GM18502 (cell line): ENCODE data around the gene MEDAG.

Experiments
- ATAC-seq: cut with Tn5 transposase; IDR thresholded peaks from one replicate; pipeline ENCODE4 v1.9.1; 2021; ENCODE audit warnings: mild to moderate bottlenecking; ENCODE audit not compliant: unreplicated experiment, poor library complexity

The MEDAG gene

DNA sequence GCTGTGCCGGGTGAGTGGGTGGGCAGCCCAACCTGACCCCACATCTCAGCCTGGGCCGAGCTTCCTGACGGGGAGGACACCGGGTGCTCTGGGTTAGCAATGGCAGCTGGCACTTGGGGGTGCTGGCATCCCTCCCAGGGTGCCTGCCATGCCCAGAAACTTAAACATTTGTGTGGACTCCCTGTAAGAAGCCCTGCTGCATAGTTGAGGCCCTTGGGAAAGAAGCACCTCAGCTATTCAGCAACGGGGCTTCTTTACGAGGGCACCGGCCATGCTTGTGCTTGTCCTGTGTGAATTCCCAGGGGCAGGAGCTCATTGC is 33.8 kb upstream of the MEDAG start:
- ATAC-seq = no peak

DNA sequence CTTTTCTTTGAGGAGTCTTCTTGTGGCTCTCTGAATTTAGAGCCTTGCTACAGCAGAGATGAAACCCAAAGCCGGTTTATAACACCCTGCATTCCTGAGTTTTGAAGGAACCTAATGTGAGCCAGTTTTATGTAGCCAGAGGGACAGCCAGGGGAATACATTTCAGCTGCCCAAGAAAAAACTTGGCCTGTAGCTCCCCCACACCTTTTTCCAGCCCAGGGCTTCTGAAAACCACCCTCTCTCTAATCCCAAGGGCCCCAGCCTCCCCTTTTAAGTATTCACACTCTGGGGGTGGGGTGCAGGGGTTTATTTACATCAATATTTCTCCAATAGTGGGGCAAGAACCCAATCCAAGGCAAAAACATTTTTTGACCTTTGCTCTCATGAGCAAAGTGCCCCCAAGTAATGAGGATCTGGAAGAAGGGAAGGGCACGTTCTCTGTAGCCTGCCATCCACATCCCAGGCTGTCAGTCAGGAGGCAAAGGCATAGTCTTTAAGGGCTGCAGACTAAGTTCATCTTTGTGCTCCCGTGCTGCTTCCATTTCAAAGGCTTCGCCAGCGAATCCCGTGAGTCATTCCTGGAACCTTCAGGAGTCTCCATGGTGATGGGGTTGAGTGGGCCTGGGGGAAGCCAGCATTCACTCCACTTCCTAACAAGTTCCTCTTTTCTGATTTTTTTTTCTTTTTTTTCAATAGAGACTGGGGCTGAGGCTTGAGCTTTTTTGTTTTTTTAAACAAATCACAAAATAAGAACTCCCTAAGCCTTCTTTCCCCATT is 33.2 kb upstream of the MEDAG start:
- ATAC-seq = no peak

DNA sequence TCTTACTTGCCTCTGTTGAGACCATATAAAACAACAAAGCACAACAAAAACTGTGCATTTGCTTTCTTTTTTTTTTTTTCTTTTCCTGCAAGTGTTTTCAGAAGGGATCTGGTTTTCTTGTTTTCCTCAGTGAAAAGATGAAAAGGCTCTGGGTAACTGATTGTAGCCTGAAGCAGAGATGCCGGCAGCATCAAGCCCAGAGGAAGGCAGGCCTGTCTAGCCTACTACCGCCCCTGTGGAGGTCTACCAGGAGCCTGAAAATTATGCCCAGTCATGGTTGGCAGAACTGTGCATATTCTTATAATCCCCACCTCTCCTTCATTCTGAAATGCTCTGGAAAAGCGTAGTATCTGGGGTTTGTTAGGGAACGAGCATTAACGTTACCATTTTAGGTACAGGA is 32.6 kb upstream of the MEDAG start:
- no peak for ATAC-seq

DNA sequence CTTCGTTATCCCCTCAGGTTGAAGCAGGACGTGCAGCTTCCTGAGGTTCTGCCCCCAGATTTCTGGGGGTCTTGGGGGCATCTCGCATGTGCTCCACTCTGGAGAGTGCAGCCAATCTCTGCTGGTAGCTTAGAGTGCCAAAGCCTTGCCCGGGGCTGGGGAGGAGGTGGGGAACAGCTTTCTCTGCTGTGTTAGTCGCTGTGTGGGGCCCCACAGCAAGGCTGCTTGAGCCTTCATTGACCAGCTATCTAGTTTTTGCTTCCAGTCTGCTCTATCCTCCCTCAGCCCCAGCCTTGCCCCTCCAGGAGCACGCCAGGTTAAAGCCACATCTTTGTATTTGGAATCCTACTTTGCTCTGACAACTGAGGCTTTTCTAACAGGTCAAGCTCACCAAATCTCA is 32.0 kb upstream of the MEDAG start:
- no peak for ATAC-seq

DNA sequence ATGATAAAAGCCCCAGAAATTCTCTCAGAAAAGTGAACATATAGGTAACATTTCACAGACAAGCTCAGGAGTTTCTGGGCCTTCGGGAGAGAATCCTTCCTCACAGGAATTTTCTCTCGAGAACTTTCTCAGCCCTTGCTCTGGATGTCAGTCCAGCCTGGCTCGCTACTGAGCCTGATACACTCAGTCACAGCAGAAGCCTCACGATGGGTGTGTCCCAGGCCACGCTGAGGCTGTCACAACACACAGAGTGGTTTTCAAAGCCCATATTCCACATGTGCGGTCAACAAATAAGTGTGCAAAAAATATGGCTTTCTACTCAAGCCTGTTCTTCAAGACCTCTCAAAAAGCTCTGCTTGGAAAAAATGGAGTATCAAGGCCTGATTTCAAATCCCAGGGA is 31.5 kb upstream of the MEDAG start:
- ATAC-seq = no peak

DNA sequence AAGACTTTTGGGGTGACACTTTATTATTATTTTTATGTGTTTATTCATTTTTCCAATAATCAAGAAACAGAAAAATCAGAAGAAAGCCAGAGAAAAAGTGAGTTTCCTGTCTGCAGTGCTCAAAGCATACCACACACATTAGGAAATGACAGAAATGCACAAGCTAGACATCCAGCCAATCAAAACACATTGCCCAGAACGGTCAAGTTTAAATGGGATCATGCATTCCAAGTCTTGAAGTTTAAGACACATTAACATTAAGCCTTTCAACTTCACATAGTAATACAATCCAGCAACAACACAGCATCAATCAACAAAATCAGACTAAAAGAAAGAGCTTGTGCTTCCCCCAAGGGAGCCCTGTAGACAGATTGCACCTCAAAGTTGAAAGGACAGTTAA is 28.7 kb upstream of the MEDAG start:
- ATAC-seq = no peak

DNA sequence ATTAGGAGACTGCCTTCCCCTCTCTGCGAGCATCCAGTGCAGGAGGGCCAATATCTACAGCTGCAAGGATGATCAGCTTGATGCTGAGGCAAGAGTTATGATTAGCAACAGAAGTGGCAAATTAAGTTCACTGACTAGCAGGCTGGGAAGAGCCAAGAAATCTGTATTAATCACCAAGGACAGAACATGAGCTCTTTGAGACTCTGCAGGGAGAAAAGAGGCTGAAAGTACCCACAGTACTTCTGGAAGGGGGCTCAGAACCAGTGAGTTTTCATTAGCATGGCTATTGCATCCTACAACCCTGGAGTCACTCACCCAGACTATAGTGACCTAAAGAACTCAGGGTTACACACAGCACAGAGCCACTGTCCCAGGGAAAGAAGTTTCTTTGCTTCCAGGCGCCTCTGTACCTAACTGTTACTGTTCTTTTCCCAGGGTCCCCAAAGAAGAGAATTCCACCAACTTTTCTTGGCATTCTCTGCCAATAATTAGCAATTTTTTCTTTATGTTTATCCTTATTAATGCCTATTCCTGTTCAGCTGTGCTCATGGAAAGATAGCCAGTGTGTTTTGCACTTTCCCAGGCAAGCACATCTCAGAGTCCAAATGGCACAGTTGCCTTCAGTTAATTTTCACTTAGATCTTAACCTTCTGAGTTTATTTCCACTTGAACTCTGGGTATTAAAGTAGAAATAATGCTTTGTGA is 25.8 kb upstream of the MEDAG start:
- ATAC-seq = no peak

DNA sequence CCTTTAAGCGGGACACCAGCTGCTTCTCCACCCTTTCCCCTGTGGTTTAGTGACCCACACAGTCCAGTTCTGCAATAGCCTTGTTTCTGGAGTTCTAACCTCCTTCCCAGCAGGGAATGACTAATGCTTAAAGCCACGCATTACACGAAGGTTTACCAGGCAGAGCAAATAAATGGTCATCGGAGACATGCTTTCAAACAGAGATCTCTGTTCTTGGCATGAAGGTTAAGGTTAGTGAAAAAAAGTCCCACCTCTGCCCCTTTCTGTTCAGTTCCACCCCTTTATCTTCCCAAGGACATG is 25.3 kb upstream of the MEDAG start:
- no peak for ATAC-seq

DNA sequence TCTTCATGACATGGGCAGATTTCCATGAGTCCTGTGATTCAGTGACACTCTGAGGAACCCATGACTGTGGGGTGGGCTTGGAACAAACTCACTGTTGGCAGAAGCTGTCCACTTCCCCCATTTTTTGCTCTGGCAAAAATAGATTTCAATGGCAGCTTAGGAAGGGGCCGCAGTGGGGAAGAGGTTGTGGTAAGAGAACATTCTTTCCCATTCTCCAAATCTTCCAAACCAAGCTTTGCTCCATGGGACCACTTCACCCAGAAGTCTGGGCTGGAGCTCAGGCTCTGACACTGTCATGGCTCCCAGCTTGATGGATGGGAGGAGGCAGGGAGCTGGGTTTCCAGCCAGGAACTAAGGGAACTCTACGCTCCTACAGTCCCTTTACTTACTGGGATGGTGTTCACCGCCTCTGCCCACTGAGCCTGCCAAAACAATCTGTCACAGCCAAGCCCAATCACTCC is 24.9 kb upstream of the MEDAG start:
- ATAC-seq = no peak

DNA sequence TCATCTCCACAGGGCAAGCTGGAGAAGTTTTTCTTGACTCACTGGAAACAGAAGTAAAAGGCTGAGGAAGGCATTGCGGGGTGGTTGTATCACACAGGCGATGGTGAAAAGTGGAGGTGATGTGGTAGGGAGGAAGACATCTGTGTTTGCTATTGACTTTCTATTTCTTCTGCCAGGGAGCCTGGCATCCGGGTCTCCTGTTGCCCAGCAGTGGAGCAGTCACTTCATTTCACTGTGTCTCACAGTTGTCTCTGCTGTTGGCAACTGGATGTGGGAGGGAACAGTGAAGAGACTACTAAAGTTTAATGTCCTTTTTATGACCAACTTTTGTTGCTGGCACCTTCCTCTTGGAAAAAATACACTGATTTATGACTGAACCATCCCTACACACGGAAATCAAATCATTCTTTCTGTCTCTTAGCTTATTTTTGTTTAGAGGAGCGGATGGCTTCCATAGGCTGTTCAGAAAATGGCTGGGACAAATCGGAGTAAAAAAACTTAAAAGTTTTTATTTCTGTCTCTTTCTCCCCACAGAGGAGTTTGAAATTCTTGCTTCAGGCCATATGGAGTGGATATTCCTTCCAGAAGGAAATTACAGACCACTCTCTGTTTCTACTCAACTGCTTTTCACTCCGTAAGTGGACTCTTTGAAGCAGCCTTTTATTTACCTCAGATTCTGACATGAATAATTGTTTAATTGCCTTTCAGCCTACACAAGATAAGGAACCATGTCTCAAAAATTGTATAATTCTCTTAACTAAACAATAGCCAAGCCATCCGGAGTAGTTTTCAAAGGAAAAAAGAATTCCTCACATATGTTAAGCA is 23.8 kb upstream of the MEDAG start:
- ATAC-seq = no peak

DNA sequence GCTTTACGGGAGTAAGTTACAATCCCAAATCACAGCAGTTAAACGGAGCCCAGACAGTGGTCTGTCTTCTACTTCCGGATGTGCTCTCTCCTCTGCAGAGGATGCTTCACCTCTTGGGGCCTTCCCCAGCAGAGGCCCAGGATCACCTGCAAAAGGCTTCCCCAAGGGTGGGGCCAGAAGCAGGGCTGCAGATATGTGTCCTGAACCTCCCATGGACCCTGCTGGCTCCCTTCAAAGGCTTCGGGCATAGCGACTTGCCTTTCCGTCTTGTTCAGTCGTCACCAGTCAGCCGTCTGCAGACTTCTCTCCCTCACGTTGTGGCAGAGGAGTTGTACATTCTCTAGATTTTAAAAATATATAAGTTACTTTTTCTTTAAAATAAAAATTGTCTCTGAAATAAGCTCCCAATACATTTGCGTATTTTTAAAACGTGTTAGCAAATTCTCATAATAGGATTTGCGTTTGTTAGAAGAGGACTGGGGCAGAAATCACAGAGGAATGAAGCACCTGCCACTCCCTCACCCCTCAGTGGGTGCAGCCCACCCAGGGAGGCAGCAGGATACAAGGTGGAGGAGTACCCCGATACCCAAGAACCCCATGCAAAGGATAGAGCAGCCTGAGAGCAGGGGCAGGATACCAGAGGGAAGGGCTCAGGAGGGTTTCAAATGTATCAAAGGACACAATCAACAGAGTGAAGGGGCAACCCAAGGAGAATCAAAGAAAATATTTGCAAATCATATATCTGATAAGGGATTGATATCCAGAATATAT is 22.9 kb upstream of the MEDAG start:
- no peak for ATAC-seq

DNA sequence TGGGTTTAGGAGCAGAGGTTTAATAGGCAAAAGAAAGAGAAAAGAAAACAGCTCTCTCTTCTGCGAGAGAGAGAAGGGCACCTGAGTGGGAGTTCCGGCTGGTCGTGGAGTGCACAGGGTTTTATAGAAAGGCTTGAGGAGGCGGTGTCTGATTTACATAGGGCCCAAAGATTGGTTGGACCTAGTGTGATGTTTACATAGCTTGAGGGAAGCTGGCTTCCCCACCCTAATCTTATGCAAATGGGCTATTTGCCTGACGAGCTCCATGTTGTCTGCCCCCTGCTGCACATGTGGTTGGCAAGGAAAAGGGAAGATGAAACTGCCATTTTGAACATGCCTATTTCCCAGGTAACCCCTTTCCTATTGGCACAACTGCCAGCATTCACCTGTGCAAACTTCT is 21.5 kb upstream of the MEDAG start:
- no peak for ATAC-seq

DNA sequence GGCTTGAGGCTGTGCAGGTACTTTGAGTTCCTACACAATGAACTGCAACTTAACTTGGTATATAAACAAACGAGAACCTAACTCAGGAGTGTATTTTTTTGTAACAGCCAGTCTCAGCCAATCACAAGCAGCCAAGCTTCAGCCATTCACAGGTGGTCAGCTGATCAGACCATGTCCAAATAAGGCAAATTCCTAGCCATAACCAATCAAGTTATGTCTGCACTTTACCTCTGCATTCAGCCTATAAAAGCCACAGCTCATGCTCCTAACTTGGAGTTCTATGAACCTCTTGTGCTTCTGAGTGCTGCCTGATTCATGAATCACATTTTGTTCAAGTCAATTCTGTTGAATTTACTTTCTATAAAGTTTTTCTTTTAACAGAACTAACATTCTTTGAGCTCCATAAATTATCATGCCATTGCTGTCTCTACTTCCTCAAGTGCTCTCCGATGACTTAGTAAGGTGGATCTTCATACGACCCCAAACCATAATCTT is 16.8 kb upstream of the MEDAG start:
- ATAC-seq = no peak

DNA sequence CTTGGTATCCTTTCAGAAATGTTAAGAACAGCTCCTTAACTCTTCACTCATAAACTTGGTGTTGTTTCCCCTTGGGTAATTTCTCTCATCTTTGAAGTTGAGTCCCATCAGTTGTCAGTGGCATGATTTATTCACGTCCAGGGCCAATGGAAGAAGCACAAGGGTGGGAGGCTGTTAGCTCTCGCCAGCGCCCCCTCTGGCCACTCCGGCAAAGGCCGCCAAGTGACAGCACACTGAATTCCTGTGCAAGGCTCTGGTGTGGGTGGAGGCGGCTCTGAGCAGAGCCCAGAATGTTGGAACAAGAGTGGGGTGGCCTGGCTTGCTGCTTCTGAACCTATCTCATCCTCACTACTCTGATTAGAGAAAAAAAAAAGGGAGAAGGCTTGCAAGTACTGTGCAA is 13.1 kb upstream of the MEDAG start:
- ATAC-seq = no peak

DNA sequence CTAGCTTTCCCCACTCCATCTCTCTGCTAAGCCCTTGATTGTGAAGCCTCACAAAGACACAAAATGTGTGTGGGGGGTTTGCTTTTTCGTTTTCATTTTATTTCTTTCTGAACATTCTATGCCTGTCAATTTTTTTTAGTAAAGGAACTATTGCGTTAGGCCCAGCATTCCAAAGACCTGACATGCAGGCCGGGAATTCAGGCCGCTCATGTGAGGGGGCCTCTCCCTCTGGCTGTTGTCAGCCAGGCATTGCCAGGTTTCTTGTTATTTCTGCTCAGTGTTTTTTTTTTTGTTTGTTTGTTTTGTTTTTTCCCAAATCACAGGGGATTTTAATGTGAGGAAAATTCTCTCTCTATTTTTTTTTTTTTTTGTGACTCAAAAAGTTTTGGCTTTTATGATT is 10.3 kb upstream of the MEDAG start:
- ATAC-seq = no peak

DNA sequence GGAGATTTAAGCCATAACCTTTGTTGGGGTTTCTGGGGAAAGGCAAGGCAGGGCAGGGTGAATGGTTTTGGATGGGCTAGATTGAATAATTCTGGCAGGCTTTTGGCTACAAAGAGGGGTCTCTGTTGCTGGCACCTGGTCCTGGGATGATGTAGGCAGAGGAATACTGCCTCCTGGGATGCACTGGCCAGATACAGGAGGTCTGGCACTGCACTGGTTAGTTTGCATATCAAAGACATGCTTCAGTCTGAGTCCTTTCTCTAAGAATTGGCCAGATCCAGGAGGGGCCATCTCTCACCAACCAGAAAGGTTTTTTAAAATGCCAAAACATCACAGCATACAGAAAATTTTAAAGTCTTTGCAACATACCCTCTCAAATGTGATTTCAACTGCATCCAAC is 8.0 kb upstream of the MEDAG start:
- ATAC-seq = no peak

DNA sequence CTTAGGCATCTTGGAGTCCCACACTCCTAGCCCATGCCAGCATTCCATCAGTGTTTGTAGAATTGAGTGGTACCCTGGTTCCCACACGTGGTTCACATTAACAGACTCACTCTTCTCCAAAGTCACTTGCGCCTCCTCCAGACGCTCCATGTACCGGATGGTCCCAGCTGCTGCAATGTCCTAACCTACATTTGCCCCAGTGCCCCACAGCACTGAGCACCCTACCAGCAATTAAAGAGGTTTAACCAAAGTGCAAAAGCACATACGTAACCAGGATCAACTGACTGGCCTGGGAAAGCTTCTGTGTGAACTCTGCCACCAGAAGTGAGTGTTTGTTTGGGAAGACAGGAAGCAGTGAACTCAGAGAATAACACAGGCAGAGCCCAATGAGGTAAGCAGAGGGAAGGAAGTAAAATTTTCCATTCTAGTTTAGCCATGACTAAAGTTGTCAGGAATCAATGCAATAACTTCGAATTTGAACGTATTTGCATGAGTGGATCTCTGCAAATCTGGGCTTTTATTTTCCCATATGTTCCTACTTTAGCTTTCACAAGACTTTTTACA is 7.3 kb upstream of the MEDAG start:
- ATAC-seq = no peak

DNA sequence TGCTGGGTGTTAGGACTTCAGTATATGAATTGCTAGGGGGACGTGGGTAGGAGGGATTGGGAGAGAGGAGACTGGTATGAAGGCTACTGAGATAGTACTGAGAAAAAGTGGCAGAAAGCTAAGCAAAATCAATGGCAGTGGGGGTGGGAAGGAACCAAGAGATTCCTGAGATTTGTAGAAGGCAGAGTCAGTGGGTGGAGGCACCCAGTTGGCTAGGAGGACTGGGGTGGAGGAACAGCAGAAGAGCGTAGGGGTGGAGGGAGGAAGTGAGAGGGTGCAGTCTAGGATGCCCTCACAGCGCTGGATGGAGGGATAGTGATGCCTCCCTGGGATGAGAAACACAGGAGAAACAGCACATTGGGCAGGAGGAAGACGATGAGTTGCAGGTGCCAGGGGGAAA is 5.6 kb upstream of the MEDAG start:
- no peak for ATAC-seq

DNA sequence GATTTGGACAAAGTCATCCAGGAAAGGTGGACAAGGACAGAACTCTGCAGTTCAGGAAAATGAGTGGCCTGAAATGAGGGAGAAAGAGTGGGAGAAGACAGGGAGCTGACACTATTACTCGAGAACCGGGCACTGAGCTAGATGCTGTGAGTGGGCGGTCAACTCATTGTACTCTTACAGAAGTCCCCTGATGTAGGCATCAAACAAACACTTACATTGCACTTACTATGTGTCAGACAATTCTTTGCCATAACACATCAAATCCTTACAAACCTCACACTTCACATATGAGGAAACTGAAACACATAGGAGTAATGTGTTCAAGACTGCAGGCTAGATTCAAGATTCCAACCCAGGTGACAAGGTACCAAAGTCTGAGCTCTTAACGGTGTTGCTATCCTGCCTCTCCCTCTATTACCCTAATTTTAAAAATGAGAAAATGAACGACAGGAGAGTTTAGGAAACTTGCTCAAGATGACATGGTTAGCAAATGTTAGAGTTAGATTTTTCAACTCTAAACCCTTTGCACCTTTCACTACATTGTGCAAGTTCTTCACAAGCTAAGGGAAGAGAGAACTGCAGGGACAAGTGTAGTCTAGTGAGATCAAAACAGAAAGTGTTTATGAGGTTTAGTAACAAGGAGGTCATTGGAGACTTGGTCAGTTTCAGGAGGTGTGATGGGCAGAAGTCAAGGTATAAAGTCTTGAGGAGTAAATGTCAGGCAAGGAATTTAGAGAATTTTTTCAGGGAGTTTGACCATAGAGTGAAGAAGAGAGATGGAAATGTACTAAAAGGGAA is 4.9 kb upstream of the MEDAG start:
- no peak for ATAC-seq

DNA sequence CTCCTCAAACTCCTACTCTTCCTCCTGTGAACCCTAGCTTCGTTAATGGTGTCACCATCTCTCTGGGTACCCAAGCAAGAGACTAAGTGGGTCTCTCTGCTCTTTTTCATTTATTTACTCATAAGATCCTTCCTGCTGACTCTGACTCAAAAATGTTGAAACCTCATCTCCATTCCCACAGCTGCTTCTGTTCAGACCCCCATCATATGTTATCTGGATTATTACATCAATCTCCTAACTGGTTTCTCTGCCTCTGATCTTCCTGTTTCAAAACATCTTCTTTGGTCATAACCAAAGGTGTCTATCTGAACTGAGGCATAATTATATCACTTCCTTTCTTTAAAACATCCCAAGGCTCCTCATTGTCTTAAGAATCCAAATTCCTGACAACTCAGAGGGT is 2.0 kb upstream of the MEDAG start:
- no peak for ATAC-seq
